ENCODE data around the gene P2RY2. TPM values are rescaled to one million over a fixed set of nuclear protein-coding genes. Genes with fewer than 3 reads are reported as not detected.

The P2RY2 gene
- total and polyA plus RNA-seq, 9 donors, result 0.43 to 1.7 (median 1.0) TPM

- Histone ChIP-seq H3K36me3 (ENCODE audit: control insufficient read depth, insufficient read depth, low read length) (no peaks in the 10 kb centered on the region), H3K27ac (ENCODE audit: low read length) (no peak overlapping the region), H3K4me3 (ENCODE audit: low read length) (no peak overlapping the region), H3K4me1 (ENCODE audit: control insufficient read depth, insufficient read depth, low read length) (no peaks in the 10 kb centered on the region), H3K27me3 (ENCODE audit: control insufficient read depth, insufficient read depth, low read length) (peaks cover 3% of the 10 kb centered on the region), H3K9me3 (replicated peaks; ENCODE audit: control insufficient read depth, low read depth, low read length) (no peaks in the 10 kb centered on the region)
- no peak for DNase-seq
- no CpG with 5 or more reads among the region's 6 CpGs for WGBS (ENCODE audit: insufficient coverage)
These were observed 14.8 kb upstream of the P2RY2 start for GRCh38 chr11:73203322-73203721.

DNA sequence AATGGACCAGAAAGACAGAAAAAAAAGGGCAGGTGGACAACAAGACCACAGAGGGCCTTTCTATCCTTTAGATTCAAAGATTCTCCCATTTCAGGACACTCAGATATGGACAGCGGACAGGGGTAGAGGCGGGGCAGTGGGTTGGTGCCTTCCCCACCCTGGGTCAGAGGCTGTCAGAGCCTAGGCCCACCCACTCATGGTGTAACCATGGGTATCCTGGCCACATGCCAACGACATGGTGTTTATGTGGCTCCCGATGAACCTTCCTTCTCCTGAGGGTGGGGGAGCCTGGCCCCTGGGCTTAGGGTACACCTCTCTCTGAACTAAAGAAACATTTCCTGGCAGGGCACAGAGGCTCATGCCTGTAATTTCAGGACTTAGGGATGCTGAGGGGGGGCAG, 14.3 kb upstream of the P2RY2 start:
- Histone ChIP-seq H3K36me3 (ENCODE audit: control insufficient read depth, insufficient read depth, low read length) (no peaks in the 10 kb centered on the region), H3K4me1 (ENCODE audit: control insufficient read depth, insufficient read depth, low read length) (no peaks in the 10 kb centered on the region), H3K4me3 (ENCODE audit: low read length) (no peak overlapping the region), H3K27ac (ENCODE audit: low read length) (no peak overlapping the region), H3K27me3 (ENCODE audit: control insufficient read depth, insufficient read depth, low read length) (peaks cover 3% of the 10 kb centered on the region), H3K9me3 (replicated peaks; ENCODE audit: control insufficient read depth, low read depth, low read length) (no peaks in the 10 kb centered on the region)
- no CpG with 5 or more reads among the region's 4 CpGs for WGBS (ENCODE audit: insufficient coverage)
- DNase-seq, result no peak

GRCh38 chr11:73204711-73205121, 13.4 kb upstream of the P2RY2 start:
- DNase-seq, result peak; percentile 49
- Histone ChIP-seq H3K36me3 (ENCODE audit: control insufficient read depth, insufficient read depth, low read length) (no peaks in the 10 kb centered on the region), H3K4me3 (ENCODE audit: low read length) (no peak overlapping the region), H3K9me3 (replicated peaks; ENCODE audit: control insufficient read depth, low read depth, low read length) (no peaks in the 10 kb centered on the region), H3K27me3 (ENCODE audit: control insufficient read depth, insufficient read depth, low read length) (peaks cover 3% of the 10 kb centered on the region), H3K27ac (ENCODE audit: low read length) (no peak overlapping the region), H3K4me1 (ENCODE audit: control insufficient read depth, insufficient read depth, low read length) (no peaks in the 10 kb centered on the region)
- WGBS (ENCODE audit: insufficient coverage), result 71% methylated on average over 8 of the region's 8 CpGs

GRCh38 chr11:73205661-73206343, 12.3 kb upstream of the P2RY2 start:
- H3K9me3 ChIP-seq (replicated peaks; ENCODE audit: control insufficient read depth, low read depth, low read length), result no peaks in the 10 kb centered on the region
- no peak for DNase-seq
- H3K27me3 ChIP-seq (ENCODE audit: control insufficient read depth, insufficient read depth, low read length), result peaks cover 3% of the 10 kb centered on the region
- H3K27ac ChIP-seq (ENCODE audit: low read length), result no peak overlapping the region
- WGBS (ENCODE audit: insufficient coverage), result 67% methylated on average over 1 of the region's 5 CpGs
- H3K4me1 ChIP-seq (ENCODE audit: control insufficient read depth, insufficient read depth, low read length), result no peaks in the 10 kb centered on the region
- H3K36me3 ChIP-seq (ENCODE audit: control insufficient read depth, insufficient read depth, low read length), result no peaks in the 10 kb centered on the region
- no peak overlapping the region for H3K4me3 ChIP-seq (ENCODE audit: low read length)

DNA sequence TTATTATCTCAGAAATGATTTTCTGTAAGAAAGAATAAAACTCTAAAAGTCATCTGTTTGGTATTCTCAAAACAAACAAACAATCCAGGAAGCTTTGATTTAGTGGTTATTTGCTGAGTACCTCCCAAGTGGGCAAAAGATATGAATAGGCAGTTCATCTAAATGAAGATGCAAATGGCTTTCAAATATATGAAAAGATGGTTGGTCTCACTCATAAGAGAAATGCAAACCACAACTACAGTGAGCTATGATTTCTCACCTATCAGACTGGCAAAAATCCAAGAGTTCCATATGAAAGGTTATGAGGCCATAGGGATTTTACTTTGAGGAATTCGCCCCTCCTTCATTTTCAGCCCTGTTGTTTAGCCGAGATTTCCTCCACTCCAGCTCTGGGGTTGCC, 11.3 kb upstream of the P2RY2 start:
- H3K36me3 ChIP-seq (ENCODE audit: control insufficient read depth, insufficient read depth, low read length), result no peaks in the 10 kb centered on the region
- H3K27ac ChIP-seq (ENCODE audit: low read length), result no peak overlapping the region
- no peaks in the 10 kb centered on the region for H3K4me1 ChIP-seq (ENCODE audit: control insufficient read depth, insufficient read depth, low read length)
- peaks cover 3% of the 10 kb centered on the region for H3K27me3 ChIP-seq (ENCODE audit: control insufficient read depth, insufficient read depth, low read length)
- no peaks in the 10 kb centered on the region for H3K9me3 ChIP-seq (replicated peaks; ENCODE audit: control insufficient read depth, low read depth, low read length)
- no peak for DNase-seq
- 20% methylated on average over 1 of the region's 2 CpGs for WGBS (ENCODE audit: insufficient coverage)
- H3K4me3 ChIP-seq (ENCODE audit: low read length), result no peak overlapping the region

DNA sequence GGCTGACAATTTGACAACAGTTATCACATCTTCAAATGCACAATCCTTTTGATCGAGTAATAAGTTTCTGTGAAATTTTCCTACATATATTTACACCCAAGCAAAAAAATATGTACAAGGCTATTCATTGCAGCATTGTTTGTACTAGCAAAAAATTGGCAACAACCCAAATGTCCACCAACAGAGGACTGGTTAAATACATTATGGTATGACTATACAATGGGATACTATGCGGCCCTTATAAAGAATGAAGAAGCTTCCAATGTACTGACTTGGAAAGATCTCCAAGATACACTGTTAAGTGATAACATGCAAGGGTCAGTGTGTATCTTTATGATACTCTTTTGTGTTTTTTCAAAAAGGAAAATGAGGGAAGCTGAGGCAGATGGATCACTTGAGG, 8.2 kb upstream of the P2RY2 start:
- WGBS (ENCODE audit: insufficient coverage), result no CpG with 5 or more reads among the region's 2 CpGs
- Histone ChIP-seq H3K27me3 (ENCODE audit: control insufficient read depth, insufficient read depth, low read length) (no peaks in the 10 kb centered on the region), H3K4me1 (ENCODE audit: control insufficient read depth, insufficient read depth, low read length) (peaks cover 12% of the 10 kb centered on the region), H3K4me3 (ENCODE audit: low read length) (no peak overlapping the region), H3K9me3 (replicated peaks; ENCODE audit: control insufficient read depth, low read depth, low read length) (no peaks in the 10 kb centered on the region), H3K36me3 (ENCODE audit: control insufficient read depth, insufficient read depth, low read length) (no peaks in the 10 kb centered on the region), H3K27ac (ENCODE audit: low read length) (no peak overlapping the region)
- no peak for DNase-seq

GRCh38 chr11:73210916-73211667, 7.0 kb upstream of the P2RY2 start:
- Histone ChIP-seq H3K9me3 (replicated peaks; ENCODE audit: control insufficient read depth, low read depth, low read length) (no peaks in the 10 kb centered on the region), H3K27ac (ENCODE audit: low read length) (no peak overlapping the region), H3K4me3 (ENCODE audit: low read length) (no peak overlapping the region), H3K27me3 (ENCODE audit: control insufficient read depth, insufficient read depth, low read length) (no peaks in the 10 kb centered on the region), H3K4me1 (ENCODE audit: control insufficient read depth, insufficient read depth, low read length) (peaks cover 12% of the 10 kb centered on the region), H3K36me3 (ENCODE audit: control insufficient read depth, insufficient read depth, low read length) (no peaks in the 10 kb centered on the region)
- no peak for DNase-seq
- WGBS (ENCODE audit: insufficient coverage), result 100% methylated on average over 1 of the region's 4 CpGs

DNA sequence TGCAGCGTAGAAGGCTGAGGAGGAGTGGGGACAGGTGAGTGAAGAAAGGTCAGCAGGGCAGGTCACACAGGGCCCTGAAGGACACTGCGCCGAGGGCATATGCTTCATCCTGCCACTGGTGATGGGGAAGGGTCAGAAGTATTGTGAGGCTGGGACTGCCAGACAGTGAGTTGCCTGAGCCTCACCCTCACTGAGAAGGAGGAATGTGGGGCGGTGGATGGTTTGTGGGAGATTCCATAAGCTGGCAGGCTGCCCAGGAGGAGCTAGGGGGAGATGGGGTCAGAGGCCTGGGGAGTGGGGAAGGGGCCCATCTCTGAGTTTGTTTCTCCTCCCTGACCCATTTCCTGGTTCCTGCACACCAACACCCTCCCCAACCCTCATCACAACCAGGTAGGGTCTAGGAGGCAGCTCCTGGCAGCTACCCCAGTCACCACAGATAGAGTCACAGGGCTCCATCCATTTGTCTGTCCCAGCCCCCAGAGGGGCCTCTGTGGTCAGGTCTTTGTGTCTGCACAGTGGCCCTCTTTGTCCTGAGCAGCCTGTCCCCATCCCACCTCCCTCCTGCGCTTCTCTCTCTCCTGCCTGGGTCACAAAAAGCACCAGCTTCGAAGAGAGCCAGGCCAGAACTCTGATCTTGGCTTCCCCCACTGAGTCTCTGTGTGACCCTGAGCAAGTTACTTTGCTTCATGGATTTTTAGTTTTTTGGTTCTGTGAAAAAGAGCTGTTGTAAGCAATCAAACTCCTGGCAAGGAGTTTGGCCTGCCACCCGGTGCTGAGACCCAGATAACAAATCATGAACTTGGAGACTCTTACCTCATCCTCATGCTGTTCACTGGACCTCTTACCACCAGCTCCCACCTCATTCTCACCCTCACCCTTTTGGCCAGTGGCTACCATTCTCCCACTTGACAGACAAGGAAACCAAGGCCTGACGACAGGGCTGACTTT, 4.6 kb upstream of the P2RY2 start:
- no peak overlapping the region for H3K4me3 ChIP-seq (ENCODE audit: low read length)
- peaks cover 22% of the 10 kb centered on the region for H3K4me1 ChIP-seq (ENCODE audit: control insufficient read depth, insufficient read depth, low read length)
- no peak for DNase-seq
- H3K27me3 ChIP-seq (ENCODE audit: control insufficient read depth, insufficient read depth, low read length), result peaks cover 10% of the 10 kb centered on the region
- H3K27ac ChIP-seq (ENCODE audit: low read length), result no peak overlapping the region
- 75% methylated on average over 5 of the region's 8 CpGs for WGBS (ENCODE audit: insufficient coverage)
- H3K36me3 ChIP-seq (ENCODE audit: control insufficient read depth, insufficient read depth, low read length), result no peaks in the 10 kb centered on the region
- H3K9me3 ChIP-seq (replicated peaks; ENCODE audit: control insufficient read depth, low read depth, low read length), result no peaks in the 10 kb centered on the region

DNA sequence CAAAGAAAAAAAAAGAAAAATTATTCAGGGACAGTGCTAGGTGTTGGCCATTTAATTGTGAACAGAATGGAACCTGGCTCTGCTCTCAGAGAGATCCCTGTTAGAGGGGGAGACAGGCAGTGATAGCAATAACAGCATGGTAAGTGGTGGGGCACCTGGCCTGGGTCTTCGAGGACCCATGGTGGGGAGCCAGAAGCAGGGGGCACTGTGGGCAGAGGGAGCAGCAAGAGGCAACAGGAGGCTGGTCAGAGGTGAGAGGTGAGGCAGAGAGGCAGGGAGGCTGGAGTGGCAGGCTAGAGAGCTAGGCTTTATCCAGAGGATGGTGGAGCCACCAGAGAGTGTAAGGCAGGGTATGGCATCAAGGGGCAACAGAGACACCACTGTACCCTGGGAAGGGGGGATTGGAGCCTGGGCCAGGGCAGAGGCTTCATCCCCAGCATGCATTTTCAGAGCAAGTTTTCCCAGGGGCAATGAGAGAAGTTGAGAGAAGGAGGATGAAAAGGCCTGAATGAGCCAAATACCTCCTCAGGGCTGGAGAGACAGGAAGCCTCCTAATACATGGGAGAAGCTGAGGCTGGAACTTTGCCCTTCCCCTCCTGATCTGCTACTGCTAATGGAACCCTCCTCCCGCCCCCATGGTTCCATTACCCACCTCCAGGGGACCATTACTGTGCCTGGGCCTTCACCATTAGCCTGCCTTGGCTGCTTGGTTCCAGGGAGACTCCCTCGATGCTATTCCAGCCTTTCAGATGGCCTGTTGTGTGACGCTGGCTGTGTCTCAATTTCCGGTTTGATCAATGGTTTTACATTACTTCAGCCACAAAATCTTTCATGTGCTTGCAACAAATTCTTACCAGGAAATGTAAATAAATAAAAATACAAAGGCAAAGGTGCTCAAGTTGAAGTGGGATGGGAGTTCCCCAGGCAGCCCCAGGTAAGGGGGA, 2.6 kb upstream of the P2RY2 start:
- no peak for DNase-seq
- WGBS (ENCODE audit: insufficient coverage), result 86% methylated on average over 2 of the region's 5 CpGs
- Histone ChIP-seq H3K36me3 (ENCODE audit: control insufficient read depth, insufficient read depth, low read length) (no peaks in the 10 kb centered on the region), H3K4me1 (ENCODE audit: control insufficient read depth, insufficient read depth, low read length) (peaks cover 27% of the 10 kb centered on the region), H3K27ac (ENCODE audit: low read length) (no peak overlapping the region), H3K4me3 (ENCODE audit: low read length) (no peak overlapping the region), H3K27me3 (ENCODE audit: control insufficient read depth, insufficient read depth, low read length) (peaks cover 30% of the 10 kb centered on the region), H3K9me3 (replicated peaks; ENCODE audit: control insufficient read depth, low read depth, low read length) (no peaks in the 10 kb centered on the region)

Measured in muscle of leg (tissue), 11 donors.